Spleen (tissue), 7 donors: ENCODE measurements around the gene PTPN14.

Experiments used
- CTCF ChIP-seq, 11 experiments: fragments of 200-600 bp in 7 of 11; fragments of 450-650 bp in 4 of 11; sonication (generic) in 4 of 11; IDR thresholded peaks in 8 of 11; conservative IDR thresholded peaks in 3 of 11; 1 replicate in 7 of 11; 2 replicates in 4 of 11; pipeline versions ENCODE4 v1.4.0 to v1.8.0; 2016 to 2021; ENCODE audit warnings: antibody characterized with exemption in 11 of 11, inconsistent platforms in 4 of 11, mild to moderate bottlenecking in 1 of 11
- POLR2A ChIP-seq, 3 donors: fragments of 450-650 bp; IDR thresholded peaks; one replicate each; pipeline ENCODE4 v1.5.1; 2017; ENCODE audit warnings: antibody characterized with exemption in 3 of 3, mild to moderate bottlenecking in 1 of 3
- POLR2AphosphoS5 ChIP-seq, 3 donors: sonication (generic); formaldehyde crosslinking; IDR thresholded peaks; one replicate each; pipeline ENCODE4 v1.5.1; 2017; ENCODE audit warnings: antibody characterized with exemption in 3 of 3
- donor health status: DM: no; HTN: no; CAD: no; lungs with moderate emphysema.
- donor health status: DM: no; HTN: no; CAD: no.
- donor health status: DM: no; HTN: no; CAD: no.

- no peak for TF ChIP-seq CTCF (IDR thresholded peaks at IDR 0.05 in 8 of 11, conservative IDR thresholded peaks at IDR 0.05 in 3 of 11)
- TF ChIP-seq POLR2A (IDR thresholded peaks at IDR 0.05) = no peak
- no peak for TF ChIP-seq POLR2AphosphoS5 (IDR thresholded peaks at IDR 0.05)
These were observed 246.1 kb downstream of the PTPN14 start for GRCh38 chr1:214305164-214305751.
